Stimulated activated naive B cell treated with anti-CD40 and anti-IgM and Interleukin-4, amounts not matched to agents 10 μg/mL and 1 μg/mL and 100 μg/mL, for 72 hours (primary cell): Measurements from ENCODE around the gene DTNA.

Source experiments
- ATAC-seq, 2 donors: fragments of 150-1000 bp; cut with Tn5 transposase; replicated peaks; 2 replicates each; pipeline ENCODE4 v1.10.0; 2021; ENCODE audit warnings: moderate library complexity in 1 of 2
- DNase-seq: peaks from one replicate; pipeline ENCODE4 v3.0.0; 2021
- H3K27ac Mint-ChIP-seq: one replicate; pipeline ENCODE4 v1.8.0; 2022; ENCODE audit warnings: mild to moderate bottlenecking, mixed read lengths
- H3K27me3 Mint-ChIP-seq, 2 donors: one replicate each; pipeline ENCODE4 v1.8.0; 2022; ENCODE audit warnings: mixed read lengths in 2 of 2
- H3K36me3 Mint-ChIP-seq, 2 donors: one replicate each; pipeline ENCODE4 v1.8.0; 2022; ENCODE audit warnings: mixed read lengths in 2 of 2, mild to moderate bottlenecking in 1 of 2
- H3K4me1 Mint-ChIP-seq, 2 donors: one replicate each; pipeline ENCODE4 v1.8.0; 2022; ENCODE audit warnings: mixed read lengths in 2 of 2, mild to moderate bottlenecking in 1 of 2
- H3K4me3 Mint-ChIP-seq, 2 donors: one replicate each; pipeline ENCODE4 v1.8.0; 2022; ENCODE audit warnings: mild to moderate bottlenecking in 2 of 2, mixed read lengths in 2 of 2, moderate library complexity in 1 of 2
- H3K9me3 Mint-ChIP-seq, 2 donors: one replicate each; pipeline ENCODE4 v1.8.0; 2022; ENCODE audit warnings: mixed read lengths in 2 of 2, mild to moderate bottlenecking in 1 of 2

DTNA gene

DNA sequence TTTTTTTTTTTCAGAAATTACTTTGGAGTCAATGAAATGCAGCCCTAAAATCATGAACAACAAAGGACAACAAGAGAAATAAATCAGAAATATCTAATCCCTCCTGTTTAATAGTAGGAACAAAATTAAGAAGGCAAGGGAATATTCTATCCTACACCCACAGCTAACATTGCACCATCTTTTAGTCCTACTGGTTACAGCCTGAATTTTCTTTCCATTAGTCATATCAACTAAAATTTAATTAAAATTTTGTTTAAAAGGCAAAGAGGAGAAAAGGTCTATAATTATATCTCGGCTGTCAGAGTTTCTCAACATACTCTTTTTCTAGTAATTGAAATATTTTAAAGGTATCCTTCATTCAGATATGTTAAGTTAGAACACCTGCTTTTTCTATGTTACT, 61.9 kb downstream of the DTNA start:
- Mint-ChIP-seq H3K9me3 (no peaks in the 10 kb centered on the region), H3K27me3 (peaks cover 4 to 5% of the 10 kb centered on the region in 2 donors), H3K4me3 (no peak overlapping the region), H3K4me1 (no peaks in the 10 kb centered on the region), H3K36me3 (no peaks in the 10 kb centered on the region), H3K27ac (no peak overlapping the region)
- DNase-seq (no peak), ATAC-seq (no peak)

DNA sequence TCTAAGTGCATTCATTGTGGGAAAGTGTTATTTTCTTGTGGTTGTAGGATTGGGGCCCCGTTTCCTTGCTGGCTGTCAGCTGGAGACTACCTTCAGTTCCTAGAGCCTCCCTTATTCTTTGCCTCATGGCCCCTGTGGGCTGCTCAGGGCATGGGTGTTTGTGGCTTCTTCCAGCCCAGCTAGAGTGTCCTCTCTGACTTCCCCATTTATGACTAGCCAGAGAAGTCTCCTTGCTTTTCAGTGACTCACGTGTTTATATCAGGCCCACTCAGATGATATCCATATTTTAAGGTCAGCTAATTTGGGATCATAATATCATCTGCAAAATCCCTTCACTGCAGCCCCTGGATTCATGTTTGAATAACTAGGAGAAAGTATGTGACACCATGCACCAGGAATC, 62.8 kb downstream of the DTNA start:
- H3K4me3 Mint-ChIP-seq, result no peak overlapping the region

DNA sequence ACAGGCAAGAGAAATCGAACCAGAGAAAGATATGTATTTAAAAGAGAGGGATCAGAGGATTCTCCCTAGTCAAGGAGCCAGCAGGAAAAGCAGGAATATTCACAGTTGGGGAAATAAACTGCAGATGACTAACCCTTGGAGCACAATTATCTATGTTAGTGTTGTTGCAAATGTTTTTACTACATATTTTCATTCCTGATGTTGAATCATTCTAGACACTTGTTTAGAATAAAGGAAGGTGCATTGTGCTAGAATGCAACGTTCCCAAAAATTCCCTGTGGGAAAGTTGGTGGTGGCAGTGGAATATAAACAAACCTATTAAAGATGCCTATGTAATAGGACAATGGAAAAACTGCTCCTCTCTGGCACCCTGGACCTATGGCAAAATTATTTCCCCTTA, 63.3 kb downstream of the DTNA start:
- H3K36me3 Mint-ChIP-seq, result no peaks in the 10 kb centered on the region
- no peaks in the 10 kb centered on the region for H3K9me3 Mint-ChIP-seq
- no peak overlapping the region for H3K27ac Mint-ChIP-seq
- DNase-seq (no peak), ATAC-seq (no peak)
- no peaks in the 10 kb centered on the region for H3K4me1 Mint-ChIP-seq
- H3K27me3 Mint-ChIP-seq, result peaks cover 4 to 5% of the 10 kb centered on the region in 2 donors
- no peak overlapping the region for H3K4me3 Mint-ChIP-seq

More for the DNA sequence above, 62.8 kb downstream of the DTNA start:
- Mint-ChIP-seq H3K36me3 (no peaks in the 10 kb centered on the region), H3K27me3 (peaks cover 4 to 5% of the 10 kb centered on the region in 2 donors), H3K9me3 (no peaks in the 10 kb centered on the region), H3K27ac (no peak overlapping the region), H3K4me1 (no peaks in the 10 kb centered on the region)
- ATAC-seq (no peak), DNase-seq (no peak)

DNA sequence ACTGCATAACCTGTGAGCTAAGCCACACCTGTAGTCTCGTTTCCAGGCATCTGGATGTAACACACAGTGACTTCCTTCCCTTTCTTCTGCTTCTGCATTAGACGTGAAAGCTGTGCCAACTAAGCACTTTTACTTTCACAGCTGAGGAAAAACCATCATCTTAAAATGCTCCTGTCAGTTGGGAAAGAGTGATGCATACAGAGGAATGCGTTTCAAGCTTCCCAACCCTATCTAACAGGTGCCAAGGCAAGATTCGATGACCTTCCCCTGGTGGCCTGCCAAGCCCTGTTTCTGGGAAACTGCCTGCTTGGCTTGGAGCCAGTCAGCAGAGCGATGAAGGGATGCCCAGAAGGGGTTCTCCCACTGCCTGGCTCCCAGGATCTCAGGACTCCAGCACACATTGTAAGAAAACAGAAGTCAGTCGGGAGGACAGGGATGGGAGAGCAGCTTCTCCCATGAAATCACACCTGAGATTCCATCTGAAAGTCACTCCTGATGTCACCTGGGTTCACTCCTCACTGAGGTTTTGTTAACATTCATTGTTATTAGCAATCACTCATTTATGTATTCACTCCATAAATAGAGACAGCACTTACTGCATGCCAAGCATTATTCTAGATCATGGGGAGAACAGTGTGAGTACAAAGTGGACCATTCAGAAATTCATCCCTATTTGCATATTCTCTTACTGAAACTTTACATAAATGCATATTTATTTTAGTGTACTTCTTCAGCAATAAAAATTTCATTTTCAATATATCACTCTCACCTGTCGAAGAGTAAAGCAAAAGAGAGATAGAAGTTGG, 64.1 kb downstream of the DTNA start:
- DNase-seq, result no peak
- Mint-ChIP-seq H3K27ac (no peak overlapping the region), H3K27me3 (peaks cover 4 to 5% of the 10 kb centered on the region in 2 donors), H3K9me3 (no peaks in the 10 kb centered on the region), H3K4me1 (no peaks in the 10 kb centered on the region), H3K4me3 (no peak overlapping the region), H3K36me3 (no peaks in the 10 kb centered on the region)
- no peak for ATAC-seq

DNA sequence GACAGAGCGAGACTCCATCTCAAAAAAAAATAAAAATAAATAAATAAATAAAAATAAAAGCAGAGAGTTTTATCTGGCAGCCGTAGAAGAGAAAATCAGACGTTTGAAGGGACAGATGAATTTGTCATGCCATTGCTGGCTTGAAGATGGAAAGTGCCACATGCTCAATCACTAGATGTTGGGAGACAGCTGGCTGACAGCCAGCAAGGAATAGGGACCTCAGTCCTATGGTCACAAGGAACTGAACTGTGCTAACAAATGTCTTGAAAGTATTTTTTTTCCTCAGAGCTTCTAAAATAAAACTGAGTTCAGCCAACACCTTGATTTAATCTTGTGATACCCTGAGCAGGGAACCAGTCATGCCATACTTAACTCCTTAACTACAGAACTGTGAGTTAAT, 65.4 kb downstream of the DTNA start:
- H3K27ac Mint-ChIP-seq, result no peak overlapping the region
- peaks cover 4 to 5% of the 10 kb centered on the region in 2 donors for H3K27me3 Mint-ChIP-seq
- H3K9me3 Mint-ChIP-seq, result no peaks in the 10 kb centered on the region
- no peaks in the 10 kb centered on the region for H3K4me1 Mint-ChIP-seq
- ATAC-seq (no peak), DNase-seq (no peak)
- no peaks in the 10 kb centered on the region for H3K36me3 Mint-ChIP-seq
- H3K4me3 Mint-ChIP-seq, result no peak overlapping the region

DNA sequence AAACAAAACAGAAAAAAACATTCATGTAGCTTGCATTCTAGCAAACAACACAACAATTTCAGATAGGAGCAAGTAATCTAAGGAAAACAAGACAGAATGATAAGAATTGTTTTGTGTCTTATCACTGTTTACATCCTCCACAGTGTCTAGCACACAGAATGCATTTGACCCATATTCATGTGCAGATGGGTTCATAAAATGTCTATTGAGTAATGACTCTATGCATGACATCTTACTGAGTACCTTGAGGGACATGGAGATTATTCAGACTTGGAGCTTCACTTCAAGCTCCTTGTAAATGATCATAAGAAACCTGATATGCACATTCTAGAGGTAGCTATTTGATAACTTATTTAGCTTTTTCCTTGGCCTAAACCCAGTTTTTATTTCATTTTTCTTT, 69.0 kb downstream of the DTNA start:
- no peaks in the 10 kb centered on the region for H3K9me3 Mint-ChIP-seq
- H3K27me3 Mint-ChIP-seq, result peaks cover 4 to 5% of the 10 kb centered on the region in 2 donors
- no peak overlapping the region for H3K4me3 Mint-ChIP-seq
- no peak for DNase-seq
- H3K27ac Mint-ChIP-seq, result no peak overlapping the region
- H3K4me1 Mint-ChIP-seq, result peaks cover 0 to 2% of the 10 kb centered on the region in 2 donors
- no peak for ATAC-seq
- H3K36me3 Mint-ChIP-seq, result no peaks in the 10 kb centered on the region

DNA sequence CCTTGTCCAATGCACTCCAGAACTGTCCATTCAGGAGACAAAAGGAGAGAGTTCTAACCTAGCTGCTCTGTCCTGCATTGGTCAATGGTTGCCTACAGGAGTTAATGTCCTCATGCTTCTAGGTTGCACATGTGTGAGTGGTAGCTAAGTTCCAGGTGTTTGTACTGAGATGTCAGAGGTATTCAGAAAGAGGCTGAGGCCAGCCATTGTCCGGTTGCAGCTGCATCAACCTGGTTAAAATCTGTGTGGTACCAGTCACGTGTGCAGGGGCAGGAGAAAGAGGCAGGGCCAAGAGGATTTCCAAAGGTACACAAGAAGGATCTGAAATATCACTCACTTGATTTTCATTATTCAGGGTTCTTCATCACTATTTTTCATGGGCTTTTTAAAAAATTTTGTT, 70.8 kb downstream of the DTNA start:
- H3K27me3 Mint-ChIP-seq, result peaks cover 4 to 5% of the 10 kb centered on the region in 2 donors
- no peaks in the 10 kb centered on the region for H3K9me3 Mint-ChIP-seq
- DNase-seq (no peak), ATAC-seq (no peak)
- H3K27ac Mint-ChIP-seq, result no peak overlapping the region
- peaks cover 0 to 2% of the 10 kb centered on the region in 2 donors for H3K4me1 Mint-ChIP-seq
- no peaks in the 10 kb centered on the region for H3K36me3 Mint-ChIP-seq
- H3K4me3 Mint-ChIP-seq, result no peak overlapping the region

DNA sequence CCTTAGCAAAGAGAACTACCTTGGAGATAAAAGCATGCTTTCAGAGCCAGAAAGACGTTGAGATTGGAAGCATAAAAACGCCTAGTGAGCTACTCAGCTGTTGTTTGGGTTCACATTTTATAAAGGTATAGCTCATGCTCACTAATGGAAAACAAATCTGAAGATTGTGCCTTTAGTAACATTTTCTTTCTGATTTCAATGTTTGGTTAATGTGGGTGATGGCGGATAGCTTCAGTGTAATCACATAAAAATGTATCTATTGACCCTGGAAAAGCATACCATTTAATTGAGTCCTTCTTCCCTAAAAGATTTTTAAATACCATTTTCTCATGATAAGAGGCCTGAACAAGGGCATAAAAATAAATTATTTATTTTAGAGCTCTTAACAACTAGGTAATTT, 73.4 kb downstream of the DTNA start:
- no peak for ATAC-seq
- DNase-seq, result no peak
- Mint-ChIP-seq H3K27ac (no peak overlapping the region), H3K4me3 (no peak overlapping the region), H3K27me3 (peaks cover 0 to 5% of the 10 kb centered on the region in 2 donors), H3K36me3 (no peaks in the 10 kb centered on the region), H3K4me1 (peaks cover 0 to 2% of the 10 kb centered on the region in 2 donors), H3K9me3 (no peaks in the 10 kb centered on the region)

DNA sequence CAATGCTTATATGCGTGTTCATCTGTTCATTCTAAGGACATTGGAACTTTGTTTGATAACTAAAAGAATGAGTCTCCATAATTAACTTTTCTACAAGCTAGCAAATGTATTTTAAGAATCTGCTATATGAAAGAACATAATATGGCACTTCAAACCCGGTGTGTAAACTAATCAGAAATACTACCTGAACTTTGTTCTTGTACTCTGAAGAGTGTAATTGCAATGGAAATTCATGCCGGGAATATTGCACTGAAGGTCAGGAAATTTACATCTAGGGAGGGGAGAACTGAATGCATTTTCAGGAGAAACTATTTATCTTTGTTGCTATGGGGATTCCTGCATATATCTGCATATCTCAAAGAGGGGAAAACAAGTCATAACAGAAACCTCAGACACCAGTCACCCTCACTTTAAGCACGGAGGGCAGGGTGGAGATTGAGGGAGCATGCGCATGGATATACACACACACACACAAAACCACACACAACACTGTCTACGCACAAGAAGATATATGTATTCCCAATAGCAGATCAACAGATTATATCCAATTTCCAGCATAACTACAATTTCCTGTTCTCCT, 76.2 kb downstream of the DTNA start:
- H3K9me3 Mint-ChIP-seq, result no peaks in the 10 kb centered on the region
- no peak overlapping the region for H3K4me3 Mint-ChIP-seq
- peaks cover 0 to 2% of the 10 kb centered on the region in 2 donors for H3K4me1 Mint-ChIP-seq
- H3K36me3 Mint-ChIP-seq, result no peaks in the 10 kb centered on the region
- ATAC-seq (no peak), DNase-seq (no peak)
- H3K27me3 Mint-ChIP-seq, result peaks cover 5 to 18% of the 10 kb centered on the region in 2 donors
- H3K27ac Mint-ChIP-seq, result no peak overlapping the region

DNA sequence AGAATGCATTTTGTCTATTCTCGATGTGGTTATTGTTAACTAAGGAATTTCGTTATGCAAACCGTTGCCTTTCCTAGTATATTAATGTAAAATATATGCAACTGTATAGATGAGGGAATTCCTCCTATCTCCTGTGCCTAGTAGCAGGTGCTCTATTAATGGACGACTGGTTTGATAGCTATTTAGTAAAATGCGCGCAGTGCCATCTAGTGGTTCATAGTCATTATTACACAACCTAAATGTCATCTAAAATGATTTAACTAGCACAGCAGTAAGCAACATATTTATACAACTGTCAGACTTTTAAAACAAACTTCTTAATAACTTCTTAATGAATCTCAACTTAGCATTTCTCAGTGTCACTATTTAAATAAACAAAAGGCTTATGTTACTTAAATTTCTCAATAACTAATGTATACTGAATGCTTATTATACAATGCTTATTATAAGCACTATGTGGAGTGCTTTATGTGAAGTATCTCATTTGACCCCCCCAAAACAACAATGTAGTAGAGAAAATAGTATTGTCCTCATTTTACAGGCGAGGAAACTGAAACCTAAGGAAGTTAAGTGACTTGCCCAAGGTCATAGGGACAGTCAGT, 77.9 kb downstream of the DTNA start:
- H3K4me1 Mint-ChIP-seq, result peaks cover 0 to 2% of the 10 kb centered on the region in 2 donors
- peaks cover 5 to 18% of the 10 kb centered on the region in 2 donors for H3K27me3 Mint-ChIP-seq
- no peak overlapping the region for H3K27ac Mint-ChIP-seq
- no peaks in the 10 kb centered on the region for H3K9me3 Mint-ChIP-seq
- DNase-seq (no peak), ATAC-seq (peak; percentile 60 to 72)
- H3K36me3 Mint-ChIP-seq, result no peaks in the 10 kb centered on the region
- H3K4me3 Mint-ChIP-seq, result no peak overlapping the region

DNA sequence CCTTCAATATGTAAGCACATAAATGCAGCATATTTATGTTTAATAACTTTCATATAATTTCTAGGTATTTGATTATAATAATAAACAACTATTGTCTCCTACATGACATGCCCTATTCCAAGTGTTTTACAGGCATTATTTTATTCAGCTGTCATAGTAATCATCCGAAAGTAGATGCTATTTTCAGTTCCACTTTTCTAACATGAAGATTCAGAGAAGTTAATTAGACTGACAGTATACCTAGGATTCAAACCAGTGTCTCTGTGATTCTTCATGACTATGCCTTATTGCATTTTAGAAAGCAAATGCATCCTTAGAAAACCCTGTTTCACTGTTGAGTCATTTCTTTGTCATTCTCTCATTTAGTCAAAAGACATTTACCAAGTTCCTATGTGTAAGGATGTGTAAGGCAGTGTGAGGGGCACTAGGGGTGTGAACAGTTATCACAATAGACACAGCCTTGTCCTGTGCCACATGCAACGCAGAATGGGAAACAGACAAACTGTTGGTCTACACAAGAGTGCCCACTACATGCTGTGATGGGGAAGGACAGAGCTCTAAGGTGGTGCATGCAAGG, 79.8 kb downstream of the DTNA start:
- Mint-ChIP-seq H3K4me3 (no peak overlapping the region), H3K36me3 (no peaks in the 10 kb centered on the region), H3K4me1 (no peaks in the 10 kb centered on the region), H3K27ac (no peak overlapping the region), H3K9me3 (no peaks in the 10 kb centered on the region), H3K27me3 (peaks cover 5 to 18% of the 10 kb centered on the region in 2 donors)
- DNase-seq, result no peak
- ATAC-seq, result peak in 1 of 2 donors; percentile 27

DNA sequence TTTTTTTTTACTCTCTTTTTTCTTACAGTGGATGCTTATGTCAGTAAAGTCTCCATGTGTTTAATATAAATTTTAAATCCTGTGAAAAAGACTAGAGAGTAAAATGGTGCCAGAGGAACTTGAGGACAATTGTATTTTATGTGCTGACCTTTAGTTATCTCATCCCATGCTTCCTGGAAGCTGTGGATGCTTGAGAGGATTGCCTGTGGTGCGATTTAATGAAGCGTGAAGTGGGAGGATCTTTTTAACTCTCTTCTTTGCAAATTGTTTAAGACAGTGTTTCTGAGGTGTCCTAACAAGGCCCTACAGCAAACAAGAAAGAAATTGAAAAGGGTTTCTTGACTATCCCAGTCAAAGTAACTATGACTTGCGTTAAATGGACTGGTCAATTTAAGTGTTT, 84.2 kb downstream of the DTNA start:
- no peaks in the 10 kb centered on the region for H3K4me1 Mint-ChIP-seq
- H3K36me3 Mint-ChIP-seq, result no peaks in the 10 kb centered on the region
- H3K27me3 Mint-ChIP-seq, result peaks cover 1 to 13% of the 10 kb centered on the region in 2 donors
- no peaks in the 10 kb centered on the region for H3K9me3 Mint-ChIP-seq
- ATAC-seq, result no peak
- no peak for DNase-seq
- no peak overlapping the region for H3K4me3 Mint-ChIP-seq
- no peak overlapping the region for H3K27ac Mint-ChIP-seq

DNA sequence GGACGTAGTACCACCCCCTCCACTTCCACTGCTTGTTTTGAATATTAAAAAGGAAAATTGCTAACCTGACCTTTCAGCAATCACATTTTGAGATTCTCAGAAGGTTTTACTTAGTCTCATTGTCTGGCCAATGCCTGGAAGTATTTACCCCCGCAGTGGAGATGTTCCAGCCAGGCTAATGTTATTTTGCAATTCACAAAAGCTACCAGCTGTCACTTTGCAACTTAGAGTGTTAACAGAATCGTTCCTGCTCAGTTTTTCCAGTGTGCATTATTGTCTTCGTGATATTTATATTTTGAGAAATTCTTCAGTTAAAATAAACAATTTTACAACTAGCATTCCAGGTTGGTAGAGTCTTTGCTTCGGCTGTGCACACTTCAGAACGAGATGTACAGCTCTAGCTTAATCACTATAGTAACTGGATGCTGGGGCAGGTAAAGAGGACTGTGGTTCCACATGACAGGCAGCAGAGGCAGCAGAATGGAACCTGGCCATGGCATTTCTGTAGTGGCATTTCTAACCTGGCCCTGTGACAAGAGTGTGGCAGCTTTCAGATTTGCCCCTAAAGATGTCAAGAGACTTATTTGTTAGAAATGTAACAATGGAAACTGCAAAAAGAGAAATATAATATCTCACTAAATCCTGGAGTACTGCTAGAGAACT, 85.1 kb downstream of the DTNA start:
- Mint-ChIP-seq H3K27ac (no peak overlapping the region), H3K4me1 (no peaks in the 10 kb centered on the region), H3K36me3 (no peaks in the 10 kb centered on the region), H3K4me3 (no peak overlapping the region), H3K27me3 (peaks cover 0 to 10% of the 10 kb centered on the region in 2 donors), H3K9me3 (no peaks in the 10 kb centered on the region)
- ATAC-seq (no peak), DNase-seq (no peak)

DNA sequence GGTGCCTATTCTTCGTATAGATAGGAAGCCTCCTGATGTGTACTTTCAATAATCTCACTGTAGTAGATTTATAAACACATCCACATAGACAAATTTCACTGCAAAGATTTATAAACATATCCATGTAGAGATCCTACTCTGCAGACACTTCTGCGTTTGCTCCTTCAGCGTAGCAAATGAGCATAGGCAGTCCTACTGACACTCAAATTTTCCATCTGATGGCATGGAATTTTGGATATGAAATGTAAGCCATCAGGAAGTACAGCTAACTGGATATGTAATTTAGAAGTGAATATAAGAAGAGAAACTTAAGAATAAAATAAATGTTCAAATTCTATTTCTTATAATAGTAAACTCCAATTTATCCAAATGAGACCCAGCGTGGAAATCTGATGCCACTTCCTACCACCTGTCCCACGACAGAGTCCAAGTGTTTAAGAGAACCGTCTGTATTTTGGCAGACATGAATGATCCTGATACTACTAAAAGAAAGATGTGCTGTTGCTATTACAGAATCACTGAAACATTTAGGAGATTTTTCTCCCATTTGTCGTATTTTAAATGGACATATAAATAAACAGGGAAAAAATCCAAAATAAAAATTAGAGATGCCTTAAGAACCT, 86.0 kb downstream of the DTNA start:
- Mint-ChIP-seq H3K27me3 (peaks cover 0 to 4% of the 10 kb centered on the region in 2 donors), H3K36me3 (no peaks in the 10 kb centered on the region), H3K4me1 (no peaks in the 10 kb centered on the region), H3K27ac (no peak overlapping the region), H3K9me3 (no peaks in the 10 kb centered on the region), H3K4me3 (no peak overlapping the region)
- no peak for DNase-seq
- ATAC-seq, result no peak
